Measurements from ENCODE around the gene DNAH14. TPM values are rescaled to one million over a fixed set of nuclear protein-coding genes. Genes with fewer than 3 reads are reported as not detected.

Gene DNAH14
- polyA plus RNA-seq, 2 of the 4 experiments (the other 2 are of a cell fraction): 15.9 to 35.8 TPM

- peak overlapping the region; percentile 29 to 77 for H3K27ac ChIP-seq
- FAIRE-seq: no peak
Measured at GRCh38 chr1:225440380-225441221, 511.1 kb downstream of the DNAH14 start.

GRCh38 chr1:225441314-225442122, 512.0 kb downstream of the DNAH14 start:
- TF ChIP-seq FOXS1 (CRISPR knock-in tag; IDR thresholded peaks at IDR 0.05) (no peak), HOXB13 (CRISPR knock-in tag; IDR thresholded peaks at IDR 0.05; ENCODE audit: low read depth) (no peak), SMC3 (IDR thresholded peaks at IDR 0.05) (0 out of 3 replicates have a peak, but pooled peaks have one; percentile 27), MAX (IDR thresholded peaks at IDR 0.05) (peak; percentile 50; the same call in 1 of the 2 replicates), CTCF (IDR thresholded peaks at IDR 0.05) (peak; percentile 53)
- no peak for FAIRE-seq
- Histone ChIP-seq H3K4me2 (peak overlapping the region; percentile 39), H3K9me3 (no peaks in the 10 kb centered on the region), H3K27ac (peak overlapping the region; percentile 29 to 77), H3K4me3 (no peak overlapping the region), H3K4me1 (peaks cover 37% of the 10 kb centered on the region)
- ChIA-PET CTCF (interaction anchor here (0.8 to 2.2 kb wide), 11 partner anchors 8 to 534 kb away, joined by 3 to 11 read pairs (median 3); partner anchors contain the start of gene LBR), POLR2A (no interaction called here)
- peak; percentile 62 to 73 for ATAC-seq
- WGBS (ENCODE audit: missing lambda C conversion rate): 41% methylated on average over 9 of the region's 9 CpGs
- DNase-seq (ENCODE audit: low read depth in 1 of 2, low spot score in 1 of 2): peak in 1 of 2 experiments; percentile 72

More at GRCh38 chr1:225440380-225441221, 511.1 kb downstream of the DNAH14 start:
- H3K4me2 ChIP-seq: peak overlapping the region; percentile 39
- POLR2A ChIA-PET: interaction anchor here (0.6 kb wide), 1 partner anchor 66 kb away, joined by 5 read pairs; no protein-coding TSS in a partner anchor
- WGBS (ENCODE audit: missing lambda C conversion rate): 81% methylated on average over 4 of the region's 4 CpGs
- DNase-seq (ENCODE audit: low read depth in 1 of 2, low spot score in 1 of 2) (no peak), ATAC-seq (no peak)
- no peaks in the 10 kb centered on the region for H3K9me3 ChIP-seq
- H3K4me1 ChIP-seq: peaks cover 37% of the 10 kb centered on the region
- no peak overlapping the region for H3K4me3 ChIP-seq
- TF ChIP-seq RCOR1 (IDR thresholded peaks at IDR 0.05; ENCODE audit: low read depth, low read length) (no peak), HOXB13 (CRISPR knock-in tag; IDR thresholded peaks at IDR 0.05; ENCODE audit: low read depth) (no peak), ESRRA (IDR thresholded peaks at IDR 0.05; ENCODE audit: borderline replicate concordance, low read length) (no peak), HOXA7 (CRISPR knock-in tag; IDR thresholded peaks at IDR 0.05) (no peak), SREBF2 (IDR thresholded peaks at IDR 0.05) (no peak), ZNF302 (CRISPR knock-in tag; IDR thresholded peaks at IDR 0.05) (no peak), MYC (IDR thresholded peaks at IDR 0.05; ENCODE audit: borderline replicate concordance, low read length) (no peak), MAX (IDR thresholded peaks at IDR 0.05) (no peak), HDAC2 (IDR thresholded peaks at IDR 0.05) (no peak)
- CTCF ChIA-PET: interaction anchor here (0.6 to 2.2 kb wide), 13 partner anchors 9 to 535 kb away, joined by 3 to 11 read pairs (median 3); partner anchors contain the start of gene LBR

- 82% methylated on average over 3 of the region's 3 CpGs for WGBS (ENCODE audit: missing lambda C conversion rate)
- DNase-seq (ENCODE audit: low read depth in 1 of 2, low spot score in 1 of 2): no peak
- no peak for ATAC-seq
- Histone ChIP-seq H3K27ac (peak overlapping the region; percentile 29 to 77; a peak in 4 of 6 replicates), H3K4me3 (no peak overlapping the region), H3K4me2 (peak overlapping the region; percentile 39), H3K4me1 (peaks cover 37% of the 10 kb centered on the region), H3K9me3 (no peaks in the 10 kb centered on the region)
- ChIA-PET POLR2A (no interaction called here), CTCF (interaction anchor here (0.8 to 1.2 kb wide), 4 partner anchors 18 to 124 kb away, joined by 3 to 4 read pairs (median 4); no protein-coding TSS in a partner anchor)
- no peak for FAIRE-seq
- TF ChIP-seq JUNB (IDR thresholded peaks at IDR 0.05) (no peak), HOXB5 (CRISPR knock-in tag; IDR thresholded peaks at IDR 0.05) (no peak), ELK1 (IDR thresholded peaks at IDR 0.05; ENCODE audit: low read depth, low read length) (no peak), EHF (CRISPR knock-in tag; IDR thresholded peaks at IDR 0.05) (no peak), ZFP36 (IDR thresholded peaks at IDR 0.05; ENCODE audit: borderline replicate concordance, partially characterized antibody) (no peak), ZC3H11A (IDR thresholded peaks at IDR 0.05) (no peak), HOXB13 (CRISPR knock-in tag; IDR thresholded peaks at IDR 0.05; ENCODE audit: low read depth) (no peak), ATOH8 (CRISPR knock-in tag; IDR thresholded peaks at IDR 0.05; ENCODE audit: low read depth) (no peak), MAZ (IDR thresholded peaks at IDR 0.05; ENCODE audit: borderline replicate concordance, low read depth, low read length) (no peak), PBX3 (IDR thresholded peaks at IDR 0.05) (no peak), ESRRA (IDR thresholded peaks at IDR 0.05; ENCODE audit: borderline replicate concordance, low read length) (no peak), HMGXB4 (CRISPR knock-in tag; IDR thresholded peaks at IDR 0.05; ENCODE audit: borderline replicate concordance) (no peak)
Measured at GRCh38 chr1:225442123-225442505, 512.6 kb downstream of the DNAH14 start.

Measured in A549 (cell line).